H1 (cell line): Measurements from ENCODE around the gene DEPDC4. TPM values are rescaled to one million over a fixed set of nuclear protein-coding genes. Genes with fewer than 3 reads are reported as not detected.
"Not testable (repeated sequence)": the region's sequence is repeated elsewhere in the genome, so short reads cannot be mapped to it uniquely, and the experiment has no call there.

Experiments used
- CTCF ChIA-PET: fragments of 300-600 bp; sonication (Branson Sonifier 250); formaldehyde crosslinking; loops from one replicate; lab custom pipeline; 2021; ENCODE audit not compliant: partially characterized antibody; lab: Charles Lee
- POLR2A ChIA-PET: fragments of 300-600 bp; sonication (Branson Sonifier 250); formaldehyde crosslinking; loops from one replicate; lab custom pipeline; 2021; ENCODE audit warnings: inconsistent platforms; ENCODE audit not compliant: partially characterized antibody; lab: Charles Lee
- DNase-seq, 2 experiments: peaks; one replicate each; pipeline versions ENCODE4 v3.0.0 to v3.0.0-alpha.2; 2010 to 2022; ENCODE audit warnings: low spot score in 2 of 2, low read depth in 1 of 2, mixed read lengths in 1 of 2
- FAIRE-seq: peaks from 2 replicates; lab custom pipeline; 2011; peaks lifted over from hg19 to GRCh38; lab: Jason Lieb, UNC
- H2AFZ ChIP-seq: 2 replicates; pipeline ENCODE4 v1.8.1; 2012; ENCODE audit warnings: low read length, inconsistent platforms
- H2AK5ac ChIP-seq: 2 replicates; pipeline ENCODE4 v1.6.1; 2013; ENCODE audit warnings: low read depth, low read length
- H2BK120ac ChIP-seq: replicated peaks from 2 replicates; pipeline ENCODE3; 2013; ENCODE audit warnings: low read depth, low read length, inconsistent platforms
- H2BK12ac ChIP-seq: 2 replicates; pipeline ENCODE4 v1.6.1; 2013; ENCODE audit warnings: low read depth, low read length
- H2BK15ac ChIP-seq: 2 replicates; pipeline ENCODE4 v1.6.1; 2013; ENCODE audit warnings: low read length
- H2BK20ac ChIP-seq: 2 replicates; pipeline ENCODE4 v1.6.1; 2013; ENCODE audit warnings: low read length
- H2BK5ac ChIP-seq: 2 replicates; pipeline ENCODE4 v1.6.1; 2013; ENCODE audit warnings: low read depth, low read length
- H3K14ac ChIP-seq: 2 replicates; pipeline ENCODE4 v1.6.1; 2013; ENCODE audit warnings: inconsistent platforms; ENCODE audit not compliant: insufficient read length
- H3K18ac ChIP-seq: 2 replicates; pipeline ENCODE4 v1.6.1; 2013; ENCODE audit warnings: low read length; ENCODE audit errors: extremely low read depth
- H3K23ac ChIP-seq: 2 replicates; pipeline ENCODE4 v1.6.1; 2013; ENCODE audit warnings: inconsistent platforms; ENCODE audit not compliant: insufficient read length
- H3K23me2 ChIP-seq: 2 replicates; pipeline ENCODE4 v1.6.1; 2013; ENCODE audit warnings: low read depth, low read length
- H3K27ac ChIP-seq: 2 replicates; pipeline ENCODE4 v1.6.1; 2011; ENCODE audit warnings: low read depth, low read length, inconsistent platforms
- H3K27me3 ChIP-seq, 4 experiments: replicated peaks in 1 of 4; 1 replicate in 1 of 4; 2 replicates in 3 of 4; pipeline versions ENCODE4 v1.6.1 to v1.8.1; 2011 to 2013; ENCODE audit warnings: low read length in 3 of 4, mild to moderate bottlenecking in 3 of 4, inconsistent platforms in 2 of 4, mixed read lengths in 2 of 4, moderate library complexity in 1 of 4; ENCODE audit not compliant: control insufficient read depth in 3 of 4, insufficient read depth in 3 of 4; ENCODE audit errors: extremely low read depth in 1 of 4
- H3K36me3 ChIP-seq, 4 experiments: 2 replicates each; pipeline versions ENCODE4 v1.6.1 to v1.8.1; 2011 to 2013; ENCODE audit warnings: mild to moderate bottlenecking in 4 of 4, low read length in 3 of 4, moderate library complexity in 2 of 4, control low read depth in 1 of 4, inconsistent platforms in 1 of 4; ENCODE audit not compliant: insufficient read depth in 4 of 4, control insufficient read depth in 2 of 4
- H3K4ac ChIP-seq: replicated peaks from 2 replicates; pipeline ENCODE3; 2013; ENCODE audit warnings: low read length, low read depth, mixed read lengths, inconsistent platforms; ENCODE audit not compliant: insufficient read length
- H3K4me1 ChIP-seq, 4 experiments: replicated peaks in 1 of 4; 1 replicate in 1 of 4; 2 replicates in 3 of 4; pipeline versions ENCODE4 v1.6.1 to v1.8.1; 2011 to 2013; ENCODE audit warnings: low read length in 3 of 4, inconsistent platforms in 2 of 4, mixed read lengths in 1 of 4; ENCODE audit not compliant: insufficient read depth in 4 of 4, control insufficient read depth in 3 of 4
- H3K4me2 ChIP-seq, 2 experiments: 2 replicates each; pipeline versions ENCODE4 v1.6.1 to v1.8.1; 2011 to 2013; ENCODE audit warnings: low read depth in 2 of 2, low read length in 2 of 2, control low read depth in 1 of 2, inconsistent platforms in 1 of 2, mild to moderate bottlenecking in 1 of 2; ENCODE audit not compliant: insufficient read depth in 1 of 2
- H3K4me3 ChIP-seq, 4 experiments: fragments of 200-600, 300-600 bp in 1 of 4; sonication (generic), shearing (Covaris generic), sonication (Bioruptor Twin) in 1 of 4; 2 replicates each; pipeline versions ENCODE4 v1.5.1 to v1.8.1; 2011 to 2016; ENCODE audit warnings: low read length in 4 of 4, low read depth in 3 of 4, control low read depth in 2 of 4, inconsistent platforms in 2 of 4, mild to moderate bottlenecking in 2 of 4, mixed read lengths in 1 of 4, moderate library complexity in 1 of 4; ENCODE audit not compliant: insufficient read depth in 2 of 4; ENCODE audit errors: extremely low read depth in 1 of 4
- H3K56ac ChIP-seq: replicated peaks from 2 replicates; pipeline ENCODE3; 2013; ENCODE audit warnings: low read depth, mild to moderate bottlenecking, mixed read lengths, low read length, inconsistent platforms; ENCODE audit not compliant: insufficient read length
- H3K79me1 ChIP-seq: 2 replicates; pipeline ENCODE4 v1.6.1; 2013; ENCODE audit warnings: low read depth, low read length, control low read depth
- H3K79me2 ChIP-seq, 2 experiments: 2 replicates each; pipeline versions ENCODE4 v1.6.1 to v1.8.1; 2012 to 2013; ENCODE audit warnings: low read length in 2 of 2, mild to moderate bottlenecking in 2 of 2, inconsistent platforms in 1 of 2; ENCODE audit not compliant: insufficient read depth in 2 of 2, control insufficient read depth in 1 of 2
- H3K9ac ChIP-seq, 4 experiments: replicated peaks in 1 of 4; 1 replicate in 1 of 4; 2 replicates in 3 of 4; pipeline versions ENCODE4 v1.6.1 to v1.8.1; 2011 to 2013; ENCODE audit warnings: low read depth in 3 of 4, low read length in 3 of 4, control low read depth in 2 of 4, mild to moderate bottlenecking in 2 of 4, moderate library complexity in 2 of 4, inconsistent platforms in 1 of 4; ENCODE audit errors: extremely low read depth in 1 of 4
- H3K9me3 ChIP-seq, 2 experiments: 2 replicates each; pipeline versions ENCODE4 v1.6.1 to v1.8.1; 2012 to 2013; ENCODE audit warnings: mild to moderate bottlenecking in 2 of 2, moderate library complexity in 2 of 2, control low read depth in 1 of 2, inconsistent platforms in 1 of 2, low read depth in 1 of 2, low read length in 1 of 2, mixed read lengths in 1 of 2; ENCODE audit not compliant: insufficient read depth in 2 of 2
- H4K20me1 ChIP-seq, 2 experiments: replicated peaks in 1 of 2; 2 replicates each; pipeline versions ENCODE3 to v1.8.1; 2011 to 2013; ENCODE audit warnings: inconsistent platforms in 2 of 2, low read length in 2 of 2, mild to moderate bottlenecking in 1 of 2; ENCODE audit not compliant: insufficient read depth in 2 of 2, control insufficient read depth in 1 of 2
- H4K5ac ChIP-seq: 2 replicates; pipeline ENCODE4 v1.6.1; 2013; ENCODE audit warnings: low read length, low read depth, mixed read lengths, inconsistent platforms; ENCODE audit not compliant: insufficient read length
- H4K8ac ChIP-seq: 2 replicates; pipeline ENCODE4 v1.8.0; 2013; ENCODE audit warnings: mild to moderate bottlenecking, moderate library complexity, low read length, inconsistent platforms; ENCODE audit not compliant: insufficient read depth; ENCODE audit errors: extremely low read depth
- H4K91ac ChIP-seq: replicated peaks from 2 replicates; pipeline ENCODE3; 2013; ENCODE audit warnings: low read length, mixed read lengths, inconsistent platforms; ENCODE audit not compliant: insufficient read length
- ATF3 ChIP-seq: IDR thresholded peaks from 2 replicates; pipeline ENCODE4 v1.6.1; 2011; ENCODE audit warnings: low read depth, mild to moderate bottlenecking, low read length; ENCODE audit not compliant: insufficient read depth
- EZH2 ChIP-seq: fragments of 200-600 bp; sonication (generic); IDR thresholded peaks from 2 replicates; pipeline ENCODE4 v1.7.1; 2012; ENCODE audit warnings: low read depth, mild to moderate bottlenecking, moderate library complexity, low read length, inconsistent platforms; ENCODE audit not compliant: severe bottlenecking
- FOSL1 ChIP-seq: IDR thresholded peaks from 2 replicates; pipeline ENCODE4 v1.6.1; 2011; ENCODE audit warnings: mild to moderate bottlenecking, low read depth, low read length, moderate library complexity; ENCODE audit not compliant: insufficient read depth
- NANOG ChIP-seq: IDR thresholded peaks from 2 replicates; pipeline ENCODE4 v1.6.1; 2011; ENCODE audit warnings: low read length, low read depth, mild to moderate bottlenecking, inconsistent platforms; ENCODE audit not compliant: insufficient read depth, poor library complexity, severe bottlenecking
- WGBS, 2 experiments: shearing (Covaris generic) in 1 of 2; methylation state at CpG; one replicate each; pipeline versions ENCODE4 v1.1.6 to v1.1.7; 2013 to 2015; ENCODE audit warnings: low lambda C conversion rate in 2 of 2, mixed read lengths in 2 of 2, inconsistent platforms in 1 of 2, low coverage in 1 of 2, missing lambda C conversion rate in 1 of 2; ENCODE audit not compliant: insufficient replicate concordance in 2 of 2, insufficient coverage in 1 of 2, insufficient read length in 1 of 2; ENCODE audit errors: extremely low coverage in 1 of 2, missing lambda C conversion rate in 1 of 2; 5-methylcytosine and 5-hydroxymethylcytosine counted together
- polyA plus RNA-seq, 7 experiments: library from polyadenylated mRNA; depleted of rRNA in 3 of 7; stranded (reverse) in 5 of 7; unstranded in 2 of 7; fragments of >200 nt in 5 of 7; fragments of 200-250 nt in 2 of 7; gene quantifications; 1 replicate in 5 of 7; 2 replicates in 1 of 7; 4 replicates in 1 of 7; pipeline versions ENCODE4 v1.2.1 to v1.2.3, GENCODE V29; 2011 to 2013; ENCODE audit warnings: missing spikeins in 2 of 7, mixed read lengths in 2 of 7
- total RNA-seq: library from RNA; stranded (reverse); fragmentation: NEBNext Ultra II Directional; extraction: Animal tissue kit (Norgen Biotek cat#: 25700); gene quantifications from 2 replicates; pipeline ENCODE4 v1.2.1, GENCODE V29; 2021

The DEPDC4 gene
- total and polyA plus RNA-seq, 2 of the 8 experiments (the other 6 are each of a cell fraction or from before 2014, with no cell fraction given) = 0.80 to 3.8 TPM

DNA sequence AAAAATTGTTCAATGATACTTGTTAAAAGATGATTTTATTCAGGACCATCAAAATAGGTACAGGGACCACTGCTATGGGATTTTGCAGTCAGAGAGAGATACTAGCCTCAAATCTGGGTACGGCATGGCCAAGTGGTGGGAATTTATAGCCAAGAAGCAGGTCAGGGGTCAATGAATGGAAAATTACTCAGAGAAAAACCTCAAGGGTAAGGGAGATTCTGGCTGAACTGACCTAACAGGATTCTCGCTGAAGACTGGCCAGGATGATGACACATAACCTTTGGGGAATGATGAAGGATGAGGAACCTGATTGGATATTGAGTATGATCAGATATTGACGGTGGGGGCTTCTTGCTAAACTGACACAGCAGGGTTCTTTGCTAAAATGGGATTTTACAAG is 32.7 kb downstream of the DEPDC4 start (continued):
- TF ChIP-seq ATF3 = no peak
- no peak for TF ChIP-seq EZH2
- TF ChIP-seq FOSL1 = no peak
- no peak for TF ChIP-seq NANOG
- TF ChIP-seq, all 59 proteins: peak for 0

- POLR2A ChIA-PET, H2BK12ac ChIP-seq, H2BK5ac ChIP-seq, H4K5ac ChIP-seq, H3K79me2 ChIP-seq, H3K18ac ChIP-seq, H4K8ac ChIP-seq, H3K36me3 ChIP-seq, DNase-seq, H3K9ac ChIP-seq, H3K23me2 ChIP-seq, H3K56ac ChIP-seq, H2AK5ac ChIP-seq, H3K27ac ChIP-seq, H4K91ac ChIP-seq, H3K4me1 ChIP-seq, H2BK20ac ChIP-seq, H3K14ac ChIP-seq, H2AFZ ChIP-seq, H2BK120ac ChIP-seq, H3K27me3 ChIP-seq, FAIRE-seq, H3K4me3 ChIP-seq, H3K4me2 ChIP-seq, H3K4ac ChIP-seq, H3K79me1 ChIP-seq, H3K9me3 ChIP-seq, H3K23ac ChIP-seq, H2BK15ac ChIP-seq, H4K20me1 ChIP-seq: not testable (repeated sequence)
- WGBS, 2 experiments = 88% methylated on average over 3 of the region's 3 CpGs; no CpG with 5 or more reads in 1 of the 2 experiments
- CTCF ChIA-PET = interaction anchor here (0.7 to 1.3 kb wide), 5 partner anchors 12 to 173 kb away, joined by 3 to 4 read pairs (median 3); no protein-coding TSS in a partner anchor
Measured at GRCh38 chr12:100231873-100232272, 35.0 kb downstream of the DEPDC4 start.
